ENCODE results near the gene FRMD4A.
"Not testable (repeated sequence)": the region's sequence is repeated elsewhere in the genome, so short reads cannot be mapped to it uniquely, and the experiment has no call there.

FRMD4A gene

GRCh38 chr10:13839430-13839990, 491.2 kb downstream of the FRMD4A start:
- DNase-seq, result no peak

- DNase-seq, result no peak
Measured at GRCh38 chr10:13839030-13839429, 491.7 kb downstream of the FRMD4A start.

GRCh38 chr10:13837966-13838365, 492.8 kb downstream of the FRMD4A start:
- DNase-seq, result no peak

- peak in 7 of 14 donors; percentile 23 to 55 (median 36) for DNase-seq
Measured at GRCh38 chr10:13834581-13835286, 496.0 kb downstream of the FRMD4A start.

- no peak for DNase-seq
Measured at GRCh38 chr10:13831711-13832141, 499.0 kb downstream of the FRMD4A start.

GRCh38 chr10:13830385-13830784, 500.3 kb downstream of the FRMD4A start:
- no peak for DNase-seq

- no peak for DNase-seq
Measured at GRCh38 chr10:13829790-13830189, 500.9 kb downstream of the FRMD4A start.

GRCh38 chr10:13828284-13828683, 502.4 kb downstream of the FRMD4A start:
- not testable (repeated sequence) for DNase-seq

GRCh38 chr10:13827076-13827797, 503.5 kb downstream of the FRMD4A start:
- no peak for DNase-seq

GRCh38 chr10:13823709-13824405, 506.9 kb downstream of the FRMD4A start:
- DNase-seq, result peak in 1 of 14 donors; percentile 28

GRCh38 chr10:13823096-13823708, 507.5 kb downstream of the FRMD4A start:
- peak in 1 of 14 donors; percentile 67 for DNase-seq

GRCh38 chr10:13822490-13822889, 508.2 kb downstream of the FRMD4A start:
- no peak for DNase-seq

GRCh38 chr10:13820964-13821337, 509.8 kb downstream of the FRMD4A start:
- DNase-seq, result no peak

GRCh38 chr10:13820119-13820963, 510.4 kb downstream of the FRMD4A start:
- DNase-seq, result no peak

- peak in 10 of 14 donors; percentile 17 to 69 (median 40) for DNase-seq
Measured at GRCh38 chr10:13816195-13816925, 514.4 kb downstream of the FRMD4A start.

GRCh38 chr10:13815756-13816155, 515.0 kb downstream of the FRMD4A start:
- no peak for DNase-seq

GRCh38 chr10:13813550-13813949, 517.2 kb downstream of the FRMD4A start:
- DNase-seq, result no peak

GRCh38 chr10:13812804-13813203, 517.9 kb downstream of the FRMD4A start:
- DNase-seq, result no peak

GRCh38 chr10:13810568-13810967, 520.2 kb downstream of the FRMD4A start:
- DNase-seq, result no peak

GRCh38 chr10:13809427-13809826, 521.3 kb downstream of the FRMD4A start:
- no peak for DNase-seq
